Measurements from ENCODE around the gene PTPRH. TPM values are rescaled to one million over a fixed set of nuclear protein-coding genes. Genes with fewer than 3 reads are reported as not detected.

PTPRH gene
- total RNA-seq, 1 donor from 2014 or later: 0.30 TPM

GRCh38 chr19:55131421-55131820 lies 77.9 kb downstream of the PTPRH start:
- DNase-seq: no peak
- H3K27me3 ChIP-seq (ENCODE audit: low read depth): peaks cover 35% of the 10 kb centered on the region
- H3K9me3 ChIP-seq: no peaks in the 10 kb centered on the region
- no peak overlapping the region for H3K4me3 ChIP-seq
- no peaks in the 10 kb centered on the region for H3K4me1 ChIP-seq
- no peak overlapping the region for H3K27ac ChIP-seq
- TF ChIP-seq CTCF (IDR thresholded peaks at IDR 0.05): no peak
- H3K36me3 ChIP-seq: no peaks in the 10 kb centered on the region
- intact Hi-C loops (cut with DNase I): no loop called here
- ATAC-seq: no peak

Small RNAs within 50 kb of the gene (microRNA-seq; reads per million reads assigned to microRNA genes)
- not detected for gene MIR6802 (ENCODE audit: borderline number of aligned reads)
- gene MIR6803 (ENCODE audit: borderline number of aligned reads): 3.0 reads per million
- gene MIR6804 (ENCODE audit: borderline number of aligned reads): not detected

Other genes with a start within 250 kb of the PTPRH start
- gene NLRP2, start 243.1 kb downstream of the PTPRH start, total RNA-seq: 22.7 TPM
- gene GP6, start 171.2 kb downstream of the PTPRH start, total RNA-seq: 0.95 TPM
- 26.0 TPM for gene RDH13, start 146.4 kb downstream of the PTPRH start, total RNA-seq
- 28.1 TPM for gene EPS8L1, start 133.6 kb downstream of the PTPRH start, total RNA-seq
- 103 TPM for gene PPP1R12C, start 91.9 kb downstream of the PTPRH start, total RNA-seq
- gene TNNT1, start 60.3 kb downstream of the PTPRH start, total RNA-seq: not detected
- gene TNNI3, start 51.8 kb downstream of the PTPRH start, total RNA-seq: 2.3 TPM
- 12.8 TPM for gene DNAAF3, start 42.9 kb downstream of the PTPRH start, total RNA-seq
- gene SYT5, start 29.2 kb downstream of the PTPRH start, total RNA-seq: not detected
- gene TMEM86B, start 19.3 kb upstream of the PTPRH start, total RNA-seq: 4.8 TPM
- 69.1 TPM for gene PPP6R1, start 49.5 kb upstream of the PTPRH start, total RNA-seq
- gene HSPBP1, start 70.6 kb upstream of the PTPRH start, total RNA-seq: 23.9 TPM
- 1.0 TPM for gene BRSK1, start 74.5 kb upstream of the PTPRH start, total RNA-seq
- 45.5 TPM for gene TMEM150B, start 115.8 kb upstream of the PTPRH start, total RNA-seq
- 14.7 TPM for gene KMT5C, start 130.4 kb upstream of the PTPRH start, total RNA-seq
- gene COX6B2, start 145.2 kb upstream of the PTPRH start, total RNA-seq: not detected
- gene GARIN5B, start 153.8 kb upstream of the PTPRH start, total RNA-seq: not detected
- gene IL11, start 161.0 kb upstream of the PTPRH start, total RNA-seq: not detected
- gene TMEM190, start 167.3 kb upstream of the PTPRH start, total RNA-seq: 16.2 TPM
- gene TMEM238, start 174.8 kb upstream of the PTPRH start, total RNA-seq: 16.4 TPM
- 1,501 TPM for gene RPL28, start 176.4 kb upstream of the PTPRH start, total RNA-seq
- 18.6 TPM for gene UBE2S, start 198.3 kb upstream of the PTPRH start, total RNA-seq
- not detected for gene SHISA7, start 233.8 kb upstream of the PTPRH start, total RNA-seq

Data from lower lobe of right lung (tissue), 2 donors.